ENCODE data around the gene ROCK2.
"Not testable (repeated sequence)": the region's sequence is repeated elsewhere in the genome, so short reads cannot be mapped to it uniquely, and the experiment has no call there.

The ROCK2 gene

DNA sequence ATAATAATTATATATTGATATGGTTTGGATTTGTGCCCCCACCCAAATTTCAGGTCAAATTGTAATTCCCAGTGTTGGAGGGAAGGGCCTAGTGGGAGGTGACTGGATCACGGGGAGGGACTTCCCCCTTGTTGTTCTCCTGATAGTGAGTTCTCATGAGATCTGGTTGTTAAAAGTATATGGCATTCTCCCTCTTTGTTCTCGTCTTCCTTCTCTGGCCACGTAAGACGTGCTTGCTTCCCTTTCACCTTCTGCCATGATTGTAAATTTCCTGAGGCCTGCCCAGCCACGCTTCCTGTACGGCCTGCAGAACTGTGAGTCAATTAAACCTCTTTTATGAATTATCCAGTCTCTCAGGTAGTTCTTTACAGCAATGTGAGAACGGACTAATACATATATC, 88.3 kb downstream of the ROCK2 start:
- no peak overlapping the region for H3K27ac Mint-ChIP-seq
- no peak overlapping the region for H3K4me3 Mint-ChIP-seq
- no peaks in the 10 kb centered on the region for H3K27me3 Mint-ChIP-seq
- H3K9me3 Mint-ChIP-seq, result peaks cover 0 to 4% of the 10 kb centered on the region in 2 donors
- ATAC-seq, result no peak
- DNase-seq, result no peak
- H3K4me1 Mint-ChIP-seq, result no peaks in the 10 kb centered on the region

DNA sequence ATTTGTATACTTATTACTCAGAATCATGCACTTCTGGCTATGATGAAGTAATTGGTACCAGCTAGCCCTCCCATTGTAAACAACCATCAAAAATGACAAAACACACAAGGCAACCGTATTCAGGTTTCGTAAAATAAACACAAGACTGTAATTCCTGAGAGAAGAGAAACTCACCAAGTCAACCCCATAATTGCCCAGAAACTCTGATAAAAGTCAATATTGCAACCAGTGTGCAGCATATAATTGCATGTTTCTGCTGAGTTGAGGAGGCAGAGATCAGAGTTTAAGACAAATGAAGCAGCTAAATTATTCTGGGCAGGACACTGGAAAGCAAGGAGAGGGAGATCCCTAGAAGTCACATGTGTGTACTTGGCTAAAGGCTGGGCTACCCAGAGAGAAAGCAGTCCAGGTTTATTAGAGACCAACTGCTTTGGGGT, 90.3 kb downstream of the ROCK2 start:
- Mint-ChIP-seq H3K9me3 (peaks cover 0 to 4% of the 10 kb centered on the region in 2 donors), H3K4me1 (no peaks in the 10 kb centered on the region), H3K4me3 (no peak overlapping the region), H3K27ac (peak overlapping the region in 1 of 2 donors; percentile 42), H3K27me3 (no peaks in the 10 kb centered on the region)
- DNase-seq, result no peak
- no peak for ATAC-seq

DNA sequence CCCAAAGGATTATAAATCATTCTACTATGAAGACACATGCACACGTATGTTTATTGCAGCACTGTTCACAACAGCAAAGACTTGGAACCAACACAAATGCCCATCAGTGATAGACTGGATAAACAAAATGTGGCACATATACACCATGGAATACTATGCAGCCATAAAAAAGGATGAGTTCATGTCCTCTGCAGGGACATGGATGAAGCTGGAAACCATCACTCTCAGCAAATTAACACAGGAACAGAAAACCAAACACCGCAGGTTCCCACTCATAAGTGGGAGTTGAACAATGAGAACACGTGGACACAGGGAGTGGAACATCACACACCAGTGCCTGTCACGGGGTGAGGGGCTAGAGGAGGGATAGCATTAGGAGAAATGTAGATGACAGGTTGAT, 92.0 kb downstream of the ROCK2 start:
- H3K4me3 Mint-ChIP-seq, ATAC-seq, H3K4me1 Mint-ChIP-seq, DNase-seq, H3K9me3 Mint-ChIP-seq, H3K27me3 Mint-ChIP-seq, H3K27ac Mint-ChIP-seq: not testable (repeated sequence)

DNA sequence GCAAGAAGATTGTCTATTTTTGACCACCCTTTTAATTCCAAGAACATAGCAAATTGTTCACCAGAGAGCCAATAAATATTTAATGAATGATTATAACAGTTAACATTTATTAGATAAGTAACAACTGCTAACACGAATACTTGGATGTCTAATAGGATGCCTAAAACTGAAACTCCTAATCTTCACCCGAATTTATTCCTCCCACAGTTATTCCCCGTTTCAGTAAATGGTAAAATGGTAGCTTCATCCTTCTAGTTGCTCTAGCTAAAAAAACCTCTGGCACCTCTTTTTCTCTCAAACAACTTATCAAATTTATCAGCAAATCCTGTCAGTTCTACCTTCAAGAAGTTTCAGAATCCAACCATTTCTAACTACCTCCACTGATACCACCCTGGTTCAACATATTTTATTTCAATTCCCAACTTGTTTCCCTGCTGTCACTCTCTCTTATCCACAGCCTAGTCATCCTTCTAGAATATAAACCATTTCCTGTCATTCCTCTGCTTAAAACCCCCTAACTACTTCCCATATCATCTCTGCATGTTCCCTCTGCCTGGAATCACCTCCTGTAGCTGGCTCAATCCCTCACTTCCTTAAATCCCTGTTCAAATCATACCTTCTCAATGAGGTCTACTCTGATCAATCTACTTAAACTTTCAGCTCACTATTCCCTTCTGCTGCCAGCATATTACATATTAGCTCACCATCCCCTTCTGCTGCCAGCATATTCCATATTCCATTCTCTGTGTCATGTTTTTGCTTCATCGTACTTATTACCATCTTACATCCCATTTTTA, 93.8 kb downstream of the ROCK2 start:
- Mint-ChIP-seq H3K9me3 (peaks cover 0 to 4% of the 10 kb centered on the region in 2 donors), H3K4me1 (no peaks in the 10 kb centered on the region), H3K27me3 (no peaks in the 10 kb centered on the region), H3K4me3 (no peak overlapping the region), H3K27ac (no peak overlapping the region)
- ATAC-seq, result no peak
- no peak for DNase-seq

DNA sequence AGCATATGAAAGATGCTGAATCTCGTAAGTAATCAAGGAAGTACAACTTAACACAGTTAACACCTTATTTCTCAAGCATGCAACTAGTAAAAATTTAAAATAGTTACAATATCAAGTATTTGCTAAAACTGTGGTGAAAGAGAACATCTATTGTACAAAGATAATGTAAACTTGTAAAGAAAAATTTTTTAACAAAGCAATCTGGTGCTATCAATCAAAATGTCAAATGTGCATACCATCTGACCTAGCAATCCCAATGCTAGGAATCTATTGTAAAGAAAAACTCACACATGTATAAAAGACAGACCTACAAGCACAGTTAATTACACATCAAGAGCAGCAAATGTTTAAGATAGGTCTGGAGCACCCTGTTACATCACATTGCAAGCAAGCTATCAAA, 99.1 kb downstream of the ROCK2 start:
- Mint-ChIP-seq H3K4me3 (no peak overlapping the region), H3K4me1 (no peaks in the 10 kb centered on the region), H3K27ac (no peak overlapping the region), H3K9me3 (no peaks in the 10 kb centered on the region), H3K27me3 (no peaks in the 10 kb centered on the region)
- DNase-seq, result no peak
- ATAC-seq, result no peak

DNA sequence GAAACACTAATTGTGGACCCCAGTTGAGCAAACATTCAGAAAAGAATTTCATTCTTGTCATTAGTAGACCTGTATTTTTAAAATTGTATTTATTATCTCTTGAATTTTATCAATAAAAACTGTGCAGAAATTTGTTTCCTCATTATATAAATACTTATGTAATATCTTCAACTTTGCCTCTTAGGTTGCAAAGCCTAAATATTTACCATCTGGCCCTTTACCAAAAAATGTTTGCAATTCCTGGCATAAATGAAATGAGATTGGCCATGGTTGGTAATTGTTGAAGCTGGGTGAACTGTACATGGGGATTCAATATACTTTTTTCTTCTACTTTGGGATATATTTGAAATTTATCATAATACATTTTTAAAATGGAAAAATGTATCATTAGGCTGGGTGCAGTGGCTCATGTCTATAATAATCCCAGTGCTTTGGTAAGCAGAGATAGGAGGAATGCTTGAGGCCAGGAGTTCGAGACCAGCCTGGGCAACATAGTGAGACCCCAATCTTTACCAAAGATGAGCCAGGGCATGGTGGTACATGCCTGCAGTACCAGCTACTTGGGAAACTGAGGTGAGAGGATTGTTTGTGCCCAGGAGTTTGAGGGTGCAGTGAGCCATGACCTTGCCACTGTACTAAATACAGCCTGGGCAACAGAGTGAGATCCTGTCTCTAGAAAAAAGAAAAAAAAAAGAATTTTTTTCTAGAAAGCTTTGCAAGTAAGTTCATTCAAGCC, 100.2 kb downstream of the ROCK2 start:
- Mint-ChIP-seq H3K4me1 (no peaks in the 10 kb centered on the region), H3K27ac (no peak overlapping the region)
- ATAC-seq, result no peak

DNA sequence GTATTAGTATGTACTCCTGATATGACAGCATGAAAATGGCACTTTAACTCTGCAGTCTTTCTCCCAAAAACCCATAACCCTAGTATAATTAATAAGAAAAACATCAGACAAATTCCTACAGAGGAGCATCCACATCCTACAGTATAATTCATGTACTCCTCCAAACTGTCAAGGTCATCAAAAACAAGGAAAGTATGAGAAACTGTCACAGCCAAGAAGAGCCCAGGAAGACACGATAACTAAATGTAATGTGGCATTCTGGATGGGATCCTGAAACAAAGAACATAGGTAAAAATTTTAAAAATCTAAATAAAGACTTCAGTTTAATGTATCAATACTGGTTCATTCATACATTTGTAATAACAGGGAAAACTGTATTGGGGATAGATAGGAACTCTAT, 100.9 kb downstream of the ROCK2 start:
- H3K9me3 Mint-ChIP-seq, result no peaks in the 10 kb centered on the region
- no peak overlapping the region for H3K27ac Mint-ChIP-seq
- no peak overlapping the region for H3K4me3 Mint-ChIP-seq
- ATAC-seq (no peak), DNase-seq (no peak)
- H3K27me3 Mint-ChIP-seq, result no peaks in the 10 kb centered on the region
- H3K4me1 Mint-ChIP-seq, result no peaks in the 10 kb centered on the region

More for the DNA sequence above, 100.2 kb downstream of the ROCK2 start:
- Mint-ChIP-seq H3K4me3 (no peak overlapping the region), H3K27me3 (no peaks in the 10 kb centered on the region), H3K9me3 (no peaks in the 10 kb centered on the region)
- DNase-seq, result no peak

DNA sequence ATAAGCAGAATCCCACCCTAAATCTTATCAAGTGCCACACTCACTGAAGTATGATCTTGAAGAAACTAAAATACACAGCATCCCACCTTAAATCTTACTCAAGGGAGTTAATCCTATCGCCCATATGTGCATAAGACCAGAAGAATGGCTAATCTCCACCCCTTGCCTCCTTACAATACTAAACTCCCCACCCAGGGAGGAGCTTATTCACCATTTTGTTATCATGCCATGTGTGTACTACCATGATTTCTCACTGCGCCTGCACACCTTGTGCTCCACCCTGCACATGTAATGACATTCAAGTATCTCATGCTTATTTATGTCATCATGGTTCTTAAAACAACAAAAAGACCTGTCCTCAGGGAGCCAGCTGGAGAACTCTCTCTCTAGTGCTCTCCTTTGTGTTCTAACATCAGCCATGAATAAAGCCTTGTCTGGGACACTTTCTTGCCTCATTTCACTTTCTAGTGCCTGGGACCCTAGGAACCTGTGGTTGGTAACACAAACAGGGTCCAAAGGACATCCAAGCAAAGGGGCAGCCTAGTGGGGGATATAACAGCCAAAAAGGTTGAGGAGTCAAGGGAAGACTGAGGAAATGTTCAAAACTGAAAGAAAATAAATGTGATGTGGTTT, 101.8 kb downstream of the ROCK2 start:
- H3K27ac Mint-ChIP-seq, result no peak overlapping the region
- no peaks in the 10 kb centered on the region for H3K4me1 Mint-ChIP-seq
- DNase-seq, result no peak
- no peaks in the 10 kb centered on the region for H3K27me3 Mint-ChIP-seq
- ATAC-seq, result no peak
- H3K4me3 Mint-ChIP-seq, result no peak overlapping the region
- no peaks in the 10 kb centered on the region for H3K9me3 Mint-ChIP-seq

DNA sequence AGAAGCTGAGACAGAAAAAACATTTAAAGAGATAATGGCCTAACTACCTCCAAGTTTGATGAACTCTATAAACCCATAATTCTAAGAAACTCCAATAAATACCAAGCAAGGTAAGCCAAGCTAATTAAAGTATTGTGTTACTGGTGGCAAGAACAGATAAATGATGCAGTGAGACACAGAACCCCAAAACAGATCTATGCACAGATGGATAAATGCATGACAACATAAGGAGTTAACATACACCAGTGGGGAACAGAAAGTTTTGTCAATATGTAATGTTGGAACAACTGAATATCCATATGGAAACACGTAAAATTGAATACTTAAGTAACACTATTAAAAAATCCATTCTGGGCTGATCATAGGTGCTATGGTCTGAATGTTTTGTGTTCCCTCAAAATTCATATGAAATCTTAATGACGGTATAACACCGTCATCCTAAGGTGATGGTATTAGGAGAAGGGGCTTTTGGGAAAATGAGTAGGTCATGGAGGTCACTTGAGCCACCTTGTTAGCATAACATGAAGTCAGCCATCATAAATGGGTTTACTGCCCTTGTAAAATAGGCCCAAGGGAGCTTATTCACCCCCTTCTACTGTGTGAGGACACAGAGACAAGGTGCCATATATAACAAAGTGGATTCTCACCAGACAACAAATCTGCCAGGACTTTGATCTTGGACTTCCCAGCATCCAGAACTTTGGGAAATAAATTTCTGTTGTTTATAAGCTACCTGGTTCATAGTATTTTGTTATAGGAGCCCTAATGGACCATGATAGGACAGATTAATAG, 102.8 kb downstream of the ROCK2 start:
- peaks cover 2% of the 10 kb centered on the region for H3K4me1 Mint-ChIP-seq
- ATAC-seq, result no peak

DNA sequence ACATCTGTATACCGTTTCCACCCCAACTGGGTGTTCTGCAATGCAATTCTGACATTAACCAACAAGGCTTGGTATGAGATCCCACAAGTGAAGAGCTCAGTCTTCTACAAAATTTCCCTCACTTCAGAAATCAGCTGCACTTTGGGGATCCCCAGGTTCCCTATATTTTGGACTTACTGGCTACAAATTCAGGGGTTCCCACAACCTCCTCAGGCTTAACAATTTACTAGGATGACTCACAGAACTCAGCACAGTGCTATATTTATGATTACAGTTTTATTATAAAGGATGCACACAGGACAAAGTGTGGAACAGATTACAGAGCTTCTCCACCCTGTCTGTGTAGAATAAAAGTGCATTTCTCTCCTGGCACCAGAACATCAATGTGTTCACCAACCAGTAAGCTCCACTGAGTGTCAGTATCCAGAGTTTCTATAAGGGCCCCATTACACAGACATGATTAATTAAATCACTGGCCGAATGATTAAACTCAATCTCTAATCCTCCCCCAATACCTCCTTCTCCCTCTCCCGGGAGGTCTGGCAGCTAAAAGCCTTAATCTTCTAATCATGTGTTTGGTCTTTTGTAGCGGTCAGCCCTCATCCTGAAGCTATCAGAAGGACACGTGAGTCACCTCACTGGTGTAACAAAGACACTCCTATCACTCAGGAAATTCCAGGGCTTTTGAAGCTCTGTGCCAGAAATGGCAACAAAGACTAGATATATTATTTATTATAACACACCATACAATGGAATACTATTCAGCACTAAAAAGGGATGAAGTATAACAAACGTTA, 104.6 kb downstream of the ROCK2 start:
- ATAC-seq, result no peak
- Mint-ChIP-seq H3K4me3 (no peak overlapping the region), H3K27me3 (no peaks in the 10 kb centered on the region), H3K9me3 (no peaks in the 10 kb centered on the region), H3K27ac (no peak overlapping the region), H3K4me1 (peaks cover 9% of the 10 kb centered on the region)
- no peak for DNase-seq

More for the DNA sequence above, 102.8 kb downstream of the ROCK2 start:
- Mint-ChIP-seq H3K9me3 (no peaks in the 10 kb centered on the region), H3K27me3 (no peaks in the 10 kb centered on the region), H3K27ac (no peak overlapping the region), H3K4me3 (no peak overlapping the region)
- DNase-seq, result no peak

DNA sequence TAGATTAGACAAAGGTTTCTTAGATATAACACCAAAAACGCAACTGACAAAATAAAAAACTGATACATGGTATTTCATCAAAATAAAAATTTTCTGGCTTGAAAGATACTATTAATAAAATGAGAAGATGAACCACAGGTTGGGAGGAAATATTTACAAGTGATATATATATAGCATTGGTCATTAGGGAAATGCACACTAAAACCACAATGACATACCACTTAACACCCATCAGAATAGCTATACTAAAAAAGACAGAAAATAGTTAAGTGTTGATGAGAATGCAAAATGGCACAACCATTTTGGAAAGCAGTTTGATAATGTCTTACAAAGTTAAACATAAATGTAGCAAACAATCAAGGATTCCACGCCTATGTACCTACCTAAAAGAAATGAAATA, 105.3 kb downstream of the ROCK2 start:
- Mint-ChIP-seq H3K27me3 (no peaks in the 10 kb centered on the region), H3K4me3 (no peak overlapping the region), H3K27ac (no peak overlapping the region), H3K4me1 (peaks cover 9% of the 10 kb centered on the region), H3K9me3 (no peaks in the 10 kb centered on the region)
- DNase-seq, result no peak
- ATAC-seq, result no peak

DNA sequence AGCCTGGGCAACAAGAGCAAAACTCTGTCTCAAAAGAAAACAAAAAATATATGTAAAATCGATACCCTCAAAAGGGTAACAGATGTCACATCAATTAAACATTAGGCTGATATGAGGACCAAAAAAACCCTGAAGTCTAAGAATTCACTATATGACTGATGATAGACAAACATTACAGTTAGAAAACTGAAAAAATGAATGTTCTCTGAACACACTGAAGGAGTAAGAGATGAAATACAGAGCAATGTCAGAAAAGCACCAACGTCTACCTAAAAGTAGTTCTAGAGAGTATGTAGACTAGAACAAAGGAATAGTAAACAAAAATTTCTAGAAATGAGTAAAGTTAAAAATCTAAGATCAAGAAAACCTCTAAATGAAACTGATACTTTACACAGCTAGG, 107.3 kb downstream of the ROCK2 start:
- Mint-ChIP-seq H3K9me3 (no peaks in the 10 kb centered on the region), H3K27me3 (no peaks in the 10 kb centered on the region), H3K4me3 (no peak overlapping the region), H3K27ac (no peak overlapping the region), H3K4me1 (peaks cover 9% of the 10 kb centered on the region)
- ATAC-seq (no peak), DNase-seq (no peak)

DNA sequence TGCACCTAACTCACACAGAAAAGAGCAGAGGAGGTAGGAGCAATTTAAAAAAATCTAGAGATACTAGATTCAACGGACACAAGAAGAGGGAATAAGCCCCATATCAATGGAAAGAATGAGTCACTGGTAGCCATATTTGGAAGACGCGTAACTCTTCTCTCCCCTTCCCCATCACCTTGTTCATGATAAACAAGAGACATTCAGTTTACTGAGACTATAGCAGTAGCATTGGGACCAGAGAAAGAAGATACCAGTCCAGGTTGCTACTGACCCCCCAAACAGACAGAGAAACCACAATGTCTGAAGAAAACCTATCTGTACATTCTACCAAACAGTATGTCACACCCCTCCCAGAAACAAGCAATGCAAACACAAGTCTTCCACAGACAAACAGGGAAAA, 108.1 kb downstream of the ROCK2 start:
- no peaks in the 10 kb centered on the region for H3K9me3 Mint-ChIP-seq
- H3K27ac Mint-ChIP-seq, result no peak overlapping the region
- no peak overlapping the region for H3K4me3 Mint-ChIP-seq
- DNase-seq, result no peak
- no peaks in the 10 kb centered on the region for H3K27me3 Mint-ChIP-seq
- H3K4me1 Mint-ChIP-seq, result peaks cover 9% of the 10 kb centered on the region
- no peak for ATAC-seq

DNA sequence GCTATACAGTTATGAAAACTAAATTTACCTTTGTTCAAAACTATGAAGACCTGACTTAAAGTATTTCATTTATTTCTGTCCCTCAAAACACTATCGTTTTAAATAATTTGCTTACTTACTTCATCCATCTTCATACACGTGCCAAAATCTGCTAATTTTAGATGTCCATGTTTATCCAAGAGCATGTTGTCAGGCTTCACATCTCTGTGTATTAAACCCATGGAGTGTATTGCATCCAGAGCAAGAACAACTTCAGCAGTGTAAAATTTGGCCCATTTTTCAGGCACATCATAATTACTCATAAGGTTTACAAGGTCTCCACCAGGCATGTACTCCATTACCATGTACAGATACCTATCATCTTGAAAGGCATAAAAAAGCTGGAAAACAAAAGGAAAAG, 108.9 kb downstream of the ROCK2 start:
- peaks cover 9% of the 10 kb centered on the region for H3K4me1 Mint-ChIP-seq
- H3K4me3 Mint-ChIP-seq, result no peak overlapping the region
- H3K9me3 Mint-ChIP-seq, result no peaks in the 10 kb centered on the region
- DNase-seq (no peak), ATAC-seq (no peak)
- H3K27ac Mint-ChIP-seq, result no peak overlapping the region
- no peaks in the 10 kb centered on the region for H3K27me3 Mint-ChIP-seq

DNA sequence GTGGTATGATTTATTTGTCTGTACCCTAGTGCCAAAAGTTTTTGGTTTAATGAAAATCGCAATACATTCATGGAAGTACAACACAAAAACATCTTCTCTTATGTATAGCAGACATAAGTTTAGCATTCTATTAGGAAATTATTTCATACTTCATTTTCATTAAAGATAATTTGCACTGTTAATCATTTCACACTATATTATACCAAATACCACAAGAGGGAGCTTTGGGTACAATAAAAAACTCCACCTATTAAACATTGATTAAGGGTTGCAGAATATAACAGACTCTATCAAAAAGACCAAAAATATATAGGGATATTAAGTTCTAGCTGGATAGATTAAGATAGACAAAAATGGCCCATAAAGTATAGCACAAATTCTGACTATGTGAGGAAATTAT, 110.1 kb downstream of the ROCK2 start:
- Mint-ChIP-seq H3K4me1 (peaks cover 9% of the 10 kb centered on the region), H3K9me3 (no peaks in the 10 kb centered on the region), H3K4me3 (no peak overlapping the region), H3K27me3 (no peaks in the 10 kb centered on the region), H3K27ac (no peak overlapping the region)
- ATAC-seq (no peak), DNase-seq (no peak)
